Activated effector memory CD4-positive, alpha-beta T cell treated with Interleukin-2 at 50 U/mL for 16 hours (primary cell): ENCODE data around the gene RASGRF2.
"Not testable (repeated sequence)": the region's sequence is repeated elsewhere in the genome, so short reads cannot be mapped to it uniquely, and the experiment has no call there.

Source experiments
- DNase-seq: peaks from one replicate; pipeline ENCODE4 v3.0.0-alpha.2; 2020

Gene RASGRF2

DNA sequence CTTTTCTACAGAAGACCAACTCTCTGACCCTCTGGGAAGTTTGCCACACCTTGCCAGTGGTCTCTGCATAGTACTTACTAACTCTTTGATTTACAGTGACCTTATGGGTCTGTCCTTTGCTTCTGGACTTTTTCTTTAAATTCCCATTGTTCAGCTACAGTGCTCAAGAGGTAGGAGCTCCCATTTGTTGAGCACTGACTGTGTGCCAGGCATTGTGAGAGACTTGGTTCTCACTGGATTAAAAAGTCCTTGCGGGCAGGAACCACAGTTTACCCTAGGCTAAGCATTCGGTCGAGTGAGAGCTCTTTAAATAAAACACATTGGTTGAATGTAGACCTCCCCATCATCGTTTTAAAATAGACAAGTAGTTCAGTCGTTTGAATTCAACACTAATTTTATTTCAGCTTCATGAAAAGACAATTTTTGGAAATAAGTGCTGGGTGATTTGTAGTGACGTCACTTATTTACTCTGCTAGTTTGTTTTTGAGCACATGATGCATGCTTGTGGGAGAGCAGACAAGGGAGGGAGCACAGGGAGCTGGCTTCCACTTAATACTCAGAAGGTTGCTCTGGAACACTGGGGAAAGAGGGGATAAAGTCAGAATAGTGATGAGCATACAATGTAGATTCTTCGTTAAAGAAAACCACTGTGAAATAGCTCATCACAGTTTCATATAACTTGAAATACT is 27.1 kb downstream of the RASGRF2 start:
- DNase-seq: no peak

GRCh38 chr5:80988419-80988935 is 28.3 kb downstream of the RASGRF2 start:
- no peak for DNase-seq

- no peak for DNase-seq
These were observed 29.7 kb downstream of the RASGRF2 start for GRCh38 chr5:80989883-80990282.

- no peak for DNase-seq
These were observed 30.4 kb downstream of the RASGRF2 start for GRCh38 chr5:80990527-80990926.

GRCh38 chr5:80990971-80991370 is 30.8 kb downstream of the RASGRF2 start:
- DNase-seq: no peak

DNA sequence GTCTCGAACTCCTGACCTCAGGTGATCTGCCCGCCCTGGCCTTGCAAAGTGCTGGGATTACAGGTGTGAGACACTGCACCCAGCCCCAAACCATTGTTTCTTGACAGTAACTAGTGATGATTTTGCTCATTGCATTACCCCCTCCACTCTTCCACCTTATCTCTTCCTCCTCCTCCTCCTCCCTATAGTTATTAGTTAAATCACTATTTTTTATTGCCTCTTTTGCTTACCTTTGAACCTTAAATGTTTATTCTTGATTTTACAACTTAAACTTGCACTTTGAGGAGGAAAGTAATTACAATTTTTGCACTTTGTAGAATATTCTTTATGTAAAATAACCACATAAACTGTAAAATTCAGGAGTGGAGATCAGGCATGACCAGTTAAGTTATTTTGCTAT is 35.7 kb downstream of the RASGRF2 start:
- DNase-seq: no peak

- DNase-seq: no peak
These were observed 38.4 kb downstream of the RASGRF2 start for GRCh38 chr5:80998590-80998979.

DNA sequence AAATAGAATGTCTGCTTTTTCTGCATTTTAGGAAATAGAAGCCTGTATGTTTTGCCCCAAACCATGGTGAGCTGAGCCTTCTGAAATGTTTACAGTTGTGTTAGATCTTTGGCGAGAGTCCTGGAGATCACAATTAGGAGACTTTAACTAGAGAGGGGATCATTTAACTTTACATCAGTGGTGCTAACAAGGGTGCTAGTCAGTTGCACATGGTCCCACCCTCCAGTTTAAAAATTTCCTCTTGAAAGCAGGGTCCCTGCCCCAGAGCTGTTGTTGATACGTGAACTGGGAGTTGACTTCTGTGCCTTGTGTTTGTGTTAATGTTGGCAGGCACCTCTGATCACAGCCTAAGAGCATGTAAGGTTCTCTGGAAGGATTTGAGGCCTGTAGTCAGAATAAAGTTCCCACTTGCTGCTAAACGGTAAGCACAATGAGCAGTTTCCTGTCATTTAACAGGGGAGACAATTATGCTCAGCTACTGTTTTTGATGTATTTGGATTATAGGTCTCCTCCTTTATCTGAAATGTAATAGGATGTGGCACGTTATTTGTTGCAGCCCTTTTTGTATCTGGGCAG is 43.7 kb downstream of the RASGRF2 start:
- DNase-seq: no peak

- DNase-seq: no peak
These were observed 45.5 kb downstream of the RASGRF2 start for GRCh38 chr5:81005708-81006107.

- no peak for DNase-seq
These were observed 46.1 kb downstream of the RASGRF2 start for GRCh38 chr5:81006231-81006630.

DNA sequence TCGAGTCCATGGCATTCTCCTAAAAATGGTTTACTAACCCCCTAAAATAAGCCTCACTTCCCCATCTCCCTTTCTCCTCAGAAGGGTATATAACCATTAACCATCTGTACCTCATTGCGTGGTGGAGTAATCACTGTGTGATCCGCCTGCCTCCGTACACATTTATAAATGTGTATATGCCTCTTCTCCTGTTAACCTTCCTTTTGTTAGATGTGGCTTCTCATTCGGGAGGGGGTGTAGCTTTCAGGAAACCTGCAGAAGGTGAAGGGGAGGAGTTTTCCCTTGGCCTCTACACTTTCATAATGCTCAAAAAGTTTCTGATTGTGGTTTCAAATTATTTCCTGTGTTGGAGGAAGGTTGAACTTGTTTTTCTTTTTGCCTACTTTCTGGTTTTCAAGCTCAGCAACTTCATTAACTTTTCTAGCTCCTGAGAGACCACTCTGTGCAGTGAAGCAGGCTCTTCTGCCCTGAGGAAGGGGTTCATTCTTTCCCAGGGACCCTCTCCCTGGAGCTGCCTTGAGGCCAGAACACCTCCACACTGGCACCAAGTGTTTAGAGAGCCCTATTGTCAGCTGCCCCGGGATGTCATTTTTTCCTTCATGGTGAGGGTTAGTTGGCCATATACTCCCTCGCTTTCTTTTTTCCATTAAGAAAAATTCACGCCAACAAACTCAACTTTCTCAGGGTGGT is 46.9 kb downstream of the RASGRF2 start:
- DNase-seq: peak; percentile 14

DNA sequence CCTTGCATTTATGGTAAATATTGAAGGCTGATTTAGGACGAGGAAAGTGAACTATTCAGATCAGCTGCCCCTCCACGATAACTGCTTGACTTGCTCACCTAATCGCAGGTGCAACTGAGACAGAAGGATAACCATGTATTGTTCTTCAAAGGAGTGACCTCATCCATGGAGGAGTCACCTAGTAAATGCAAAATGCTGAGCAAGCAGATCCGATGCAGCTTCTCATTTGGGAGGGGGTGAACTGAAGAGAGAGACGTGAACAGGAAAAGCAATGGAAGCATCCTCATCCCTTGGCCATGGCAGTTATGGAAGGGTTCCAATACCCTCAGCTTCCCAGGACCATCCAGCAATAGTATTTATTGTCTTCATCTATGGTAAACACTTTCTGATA is 47.5 kb downstream of the RASGRF2 start:
- peak; percentile 7 for DNase-seq

DNA sequence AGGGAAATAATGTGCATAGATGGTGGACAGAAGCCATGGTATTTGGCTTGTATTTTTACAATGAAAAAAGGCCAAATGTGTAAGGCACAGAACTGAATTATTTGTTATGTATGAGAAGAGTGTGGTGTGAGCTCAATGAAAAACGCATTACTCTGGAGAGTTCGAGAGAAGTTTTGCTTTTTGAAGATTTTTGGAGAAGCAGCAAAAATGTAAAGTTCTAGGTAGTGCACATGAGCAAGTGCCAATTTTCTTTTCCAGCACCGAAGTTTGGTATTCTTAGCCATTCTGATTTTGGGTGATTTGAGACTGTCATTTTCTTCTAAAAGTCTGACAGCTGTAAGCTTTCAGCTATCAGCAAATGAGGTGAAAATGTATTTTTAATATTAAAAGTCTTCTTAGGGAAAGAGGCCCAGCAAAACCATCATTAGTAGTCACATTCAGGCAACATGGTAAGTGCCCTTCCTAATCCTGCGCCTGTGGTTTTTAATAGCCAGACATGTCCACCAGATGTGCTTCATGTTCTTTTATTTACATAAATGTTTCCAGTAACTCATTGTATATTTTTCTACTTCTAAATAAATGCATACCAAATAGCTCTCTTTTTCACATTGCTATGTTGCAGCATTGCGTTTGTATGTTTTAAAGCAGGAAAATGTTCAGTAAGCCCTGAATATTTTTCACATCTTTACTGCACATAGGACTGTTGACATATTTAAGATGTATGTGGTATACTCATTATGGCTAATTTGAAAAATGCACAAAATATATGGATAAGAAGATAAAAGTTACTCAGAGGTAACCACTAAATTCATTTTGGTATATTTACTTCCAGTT is 50.4 kb downstream of the RASGRF2 start:
- no peak for DNase-seq

DNA sequence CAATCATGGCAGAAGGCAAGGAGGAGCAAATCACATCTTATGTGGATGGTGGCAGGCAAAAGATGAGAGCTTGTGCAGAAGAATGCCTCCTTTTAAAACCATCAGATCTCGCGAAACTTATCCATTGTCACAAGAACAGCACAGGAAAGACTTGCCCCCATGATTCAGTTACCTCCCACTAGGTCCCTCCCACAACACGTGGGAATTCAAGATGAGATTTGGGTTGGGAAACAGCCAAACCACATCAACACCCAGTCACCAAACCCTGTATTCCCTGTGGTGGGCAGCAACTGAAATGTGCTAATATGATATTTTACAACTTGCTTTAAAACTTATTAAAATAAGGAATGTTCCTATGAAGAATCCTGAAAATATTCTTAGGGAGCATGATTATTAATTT is 54.2 kb downstream of the RASGRF2 start:
- no peak for DNase-seq

- DNase-seq: no peak
These were observed 56.0 kb downstream of the RASGRF2 start for GRCh38 chr5:81016116-81016515.

- DNase-seq: no peak
These were observed 57.2 kb downstream of the RASGRF2 start for GRCh38 chr5:81017320-81017719.

DNA sequence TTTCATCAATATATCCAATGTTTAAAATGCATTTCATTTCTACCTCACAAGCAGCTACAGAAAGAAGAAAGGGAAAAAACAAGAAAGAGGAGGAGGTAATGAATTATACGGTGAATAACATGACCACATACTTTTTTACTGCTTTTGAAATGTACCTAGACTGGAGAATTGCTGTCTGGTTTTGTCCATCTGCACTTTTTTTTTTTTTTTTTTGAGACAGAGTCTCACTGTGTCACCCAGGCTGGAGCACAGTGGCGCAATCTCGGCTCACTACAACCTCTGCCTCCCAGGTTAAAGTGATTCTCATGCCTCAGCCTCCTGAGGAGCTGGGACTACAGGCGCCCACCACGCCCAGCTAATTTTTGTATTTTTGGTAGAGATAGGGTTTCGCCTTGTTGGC is 58.4 kb downstream of the RASGRF2 start:
- not testable (repeated sequence) for DNase-seq

DNA sequence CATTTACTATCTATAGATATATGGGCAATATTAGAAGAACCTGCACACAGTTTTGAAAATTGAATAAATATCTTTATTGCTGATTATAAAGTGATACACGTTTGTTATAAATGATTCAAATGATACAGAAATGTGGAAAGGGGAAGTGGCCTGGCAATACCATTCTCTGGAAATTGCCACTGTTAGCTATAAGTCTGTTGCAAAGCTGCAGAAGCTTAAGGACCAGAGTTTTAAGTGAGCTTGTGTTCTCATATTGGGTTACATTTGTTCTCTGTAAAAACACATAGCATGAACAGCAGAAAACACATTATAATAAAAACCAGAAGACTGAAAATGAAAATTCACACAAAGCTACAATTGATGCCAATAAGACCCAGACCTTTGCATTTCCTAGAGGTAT is 59.6 kb downstream of the RASGRF2 start:
- no peak for DNase-seq

GRCh38 chr5:81020478-81021167 is 60.5 kb downstream of the RASGRF2 start:
- DNase-seq: no peak

- no peak for DNase-seq
These were observed 61.3 kb downstream of the RASGRF2 start for GRCh38 chr5:81021486-81021885.

GRCh38 chr5:81021951-81022687 is 62.0 kb downstream of the RASGRF2 start:
- DNase-seq: no peak

GRCh38 chr5:81022688-81023084 is 62.5 kb downstream of the RASGRF2 start:
- no peak for DNase-seq
